Endothelial cell of umbilical vein (primary cell): ENCODE measurements around the gene TNFAIP8. TPM values are rescaled to one million over a fixed set of nuclear protein-coding genes. Genes with fewer than 3 reads are reported as not detected.

Source experiments
- BruUV-seq: library from RNA; stranded (reverse); fragments of 400-500 nt; replicated peaks from 2 replicates; lab custom pipeline; 2021; lab: Mats Ljungman, UMichigan
- CTCF ChIA-PET: fragments of 300-600, 350-600 bp; sonication (Branson Sonifier 250); formaldehyde crosslinking; loops from one replicate; lab custom pipeline; 2021; ENCODE audit warnings: antibody characterized with exemption, inconsistent platforms; lab: Charles Lee
- POLR2A ChIA-PET: fragments of 300-600, 350-600 bp; sonication (Branson Sonifier 250); formaldehyde crosslinking; loops from one replicate; lab custom pipeline; 2021; ENCODE audit warnings: antibody characterized with exemption, inconsistent platforms; lab: Charles Lee
- DNase-seq: peaks from one replicate; pipeline ENCODE4 v3.0.0-alpha.2; 2011; ENCODE audit warnings: low read depth, low spot score
- FAIRE-seq: peaks from 2 replicates; lab custom pipeline; 2011; peaks lifted over from hg19 to GRCh38; lab: Jason Lieb, UNC
- H2AFZ ChIP-seq: 2 replicates; pipeline ENCODE4 v1.6.0; 2012; ENCODE audit warnings: low read depth, low read length, control low read depth, inconsistent platforms
- H3K27ac ChIP-seq: 2 replicates; pipeline ENCODE4 v1.5.1; 2011; ENCODE audit warnings: low read depth, mild to moderate bottlenecking, control low read depth, low read length, moderate library complexity; ENCODE audit not compliant: insufficient read depth
- H3K27me3 ChIP-seq, 2 experiments: 2 replicates each; pipeline versions ENCODE4 v1.6.0 to v1.6.1; 2011; ENCODE audit warnings: low read length in 2 of 2, mixed read lengths in 1 of 2; ENCODE audit not compliant: control insufficient read depth in 2 of 2, insufficient read depth in 2 of 2
- H3K36me3 ChIP-seq, 2 experiments: 2 replicates in 1 of 2; 3 replicates in 1 of 2; pipeline ENCODE4 v1.5.1; 2011; ENCODE audit warnings: low read length in 2 of 2, mild to moderate bottlenecking in 1 of 2, moderate library complexity in 1 of 2; ENCODE audit not compliant: control insufficient read depth in 2 of 2, insufficient read depth in 2 of 2; ENCODE audit errors: extremely low read depth in 1 of 2
- H3K4me1 ChIP-seq: 3 replicates; pipeline ENCODE4 v1.5.1; 2011; ENCODE audit warnings: mild to moderate bottlenecking, low read length; ENCODE audit not compliant: control insufficient read depth, insufficient read depth; ENCODE audit errors: extremely low read depth
- H3K4me2 ChIP-seq: 2 replicates; pipeline ENCODE4 v1.6.1; 2011; ENCODE audit warnings: low read length, control low read depth, mixed read lengths; ENCODE audit not compliant: insufficient read depth
- H3K4me3 ChIP-seq, 3 experiments: fragments of 200-600 bp in 1 of 3; sonication (generic), shearing (Covaris generic) in 1 of 3; replicated peaks in 1 of 3; 2 replicates each; pipeline ENCODE4 v1.5.1; 2011 to 2016; ENCODE audit warnings: control low read depth in 3 of 3, low read length in 3 of 3, mild to moderate bottlenecking in 2 of 3, inconsistent platforms in 1 of 3, low read depth in 1 of 3, moderate library complexity in 1 of 3; ENCODE audit not compliant: insufficient read depth in 1 of 3
- H3K79me2 ChIP-seq: 2 replicates; pipeline ENCODE4 v1.6.0; 2012; ENCODE audit warnings: low read length, inconsistent platforms; ENCODE audit not compliant: control insufficient read depth, insufficient read depth
- H3K9ac ChIP-seq: replicated peaks from 2 replicates; pipeline ENCODE3; 2011; ENCODE audit warnings: low read length, control low read depth; ENCODE audit not compliant: insufficient read depth; ENCODE audit errors: extremely low read depth
- H3K9me1 ChIP-seq: replicated peaks from 3 replicates; pipeline ENCODE4 v1.6.0; 2011; ENCODE audit warnings: mild to moderate bottlenecking, low read length; ENCODE audit not compliant: control insufficient read depth, insufficient read depth; ENCODE audit errors: extremely low read depth
- H3K9me3 ChIP-seq: replicated peaks from 2 replicates; pipeline ENCODE4 v1.5.1; 2012; ENCODE audit warnings: low read length, inconsistent platforms; ENCODE audit not compliant: control insufficient read depth, insufficient read depth
- H4K20me1 ChIP-seq: replicated peaks from 2 replicates; pipeline ENCODE3; 2011; ENCODE audit warnings: mild to moderate bottlenecking, low read length; ENCODE audit not compliant: control insufficient read depth, insufficient read depth; ENCODE audit errors: extremely low read depth
- CTCF ChIP-seq, 2 donors: IDR thresholded peaks; 1 replicate in 1 of 2; 2 replicates in 1 of 2; pipeline ENCODE4 v1.5.1; 2011; ENCODE audit warnings: low read length in 2 of 2, mild to moderate bottlenecking in 2 of 2, moderate library complexity in 2 of 2, control low read depth in 1 of 2, inconsistent platforms in 1 of 2, low read depth in 1 of 2; ENCODE audit not compliant: insufficient read depth in 1 of 2; ENCODE audit errors: extremely low read depth in 1 of 2
- EZH2 ChIP-seq: IDR thresholded peaks from 2 replicates; pipeline ENCODE4 v1.6.1; 2012; ENCODE audit warnings: borderline replicate concordance, low read depth, mild to moderate bottlenecking, moderate library complexity, low read length, inconsistent platforms; ENCODE audit not compliant: severe bottlenecking
- FOS ChIP-seq: IDR thresholded peaks from 2 replicates; pipeline ENCODE4 v1.6.1; 2011; ENCODE audit warnings: mild to moderate bottlenecking, low read length, moderate library complexity, borderline replicate concordance; ENCODE audit not compliant: insufficient read depth
- GATA2 ChIP-seq: IDR thresholded peaks from 2 replicates; pipeline ENCODE4 v1.7.0; 2011; ENCODE audit warnings: low read depth, mild to moderate bottlenecking, moderate library complexity, mixed read lengths, low read length; ENCODE audit not compliant: insufficient read length, insufficient read depth
- JUN ChIP-seq: IDR thresholded peaks from 2 replicates; pipeline ENCODE4 v1.6.1; 2011; ENCODE audit warnings: borderline replicate concordance, low read depth; ENCODE audit not compliant: insufficient read length, insufficient read depth
- MAX ChIP-seq: IDR thresholded peaks from 2 replicates; pipeline ENCODE4 v1.6.1; 2011; ENCODE audit not compliant: insufficient read depth, insufficient read length
- MYC ChIP-seq: IDR thresholded peaks from one replicate; pipeline ENCODE4 v1.6.1; 2011; ENCODE audit warnings: mild to moderate bottlenecking, low read depth, low read length
- POLR2A ChIP-seq: IDR thresholded peaks from 2 replicates; pipeline ENCODE4 v1.6.1; 2012; ENCODE audit warnings: low read depth, mild to moderate bottlenecking, control low read depth, low read length
- POLR2AphosphoS5 ChIP-seq: IDR thresholded peaks from 2 replicates; pipeline ENCODE4 v1.6.1; 2012; ENCODE audit warnings: low read depth, mild to moderate bottlenecking, control low read depth, low read length, moderate library complexity; ENCODE audit not compliant: insufficient read depth
- dilution Hi-C: fragments of 300-500 bp; cut with MboI; formaldehyde crosslinking; loops from one replicate; pipeline ENCODE4 v1.15.0; 2019; ENCODE audit warnings: low sequenced_read_pairs; ENCODE audit not compliant: extremely low pct_ligation_motif_present
- intact Hi-C: fragments of 100-400 bp; cut with micrococcal nuclease; formaldehyde crosslinking; loops from one replicate; pipeline ENCODE4 v1.10.0; 2022
- polyA plus RNA-seq, 4 experiments: library from polyadenylated mRNA; depleted of rRNA in 3 of 4; stranded (reverse) in 3 of 4; unstranded in 1 of 4; fragments of >200 nt; gene quantifications; 2 replicates each; pipeline versions ENCODE4 v1.2.1 to v1.2.3, GENCODE V29; 2011 to 2012; ENCODE audit warnings: missing spikeins in 1 of 4
- total RNA-seq: library from RNA; stranded (reverse); gene quantifications from 2 replicates; pipeline ENCODE4 v1.2.3, GENCODE V29; 2021

TNFAIP8 gene
- total and polyA plus RNA-seq, 2 donors (not counting 3 experiments of a cell fraction or from before 2014, with no cell fraction given): 4.7 to 7.4 TPM

- DNase-seq (no peak), FAIRE-seq (no peak)
- dilution Hi-C loops: no loop called here
- BruUV-seq: no TSS peak
- H2AFZ ChIP-seq: no peak overlapping the region
- intact Hi-C loops: no loop called here
- no peaks in the 10 kb centered on the region for H4K20me1 ChIP-seq
- H3K9me3 ChIP-seq: no peaks in the 10 kb centered on the region
- no peak overlapping the region for H3K27ac ChIP-seq
- peaks cover 5% of the 10 kb centered on the region for H3K4me1 ChIP-seq
- ChIA-PET CTCF (no interaction called here), POLR2A (no interaction called here)
- no peaks in the 10 kb centered on the region for H3K27me3 ChIP-seq
- H3K9ac ChIP-seq: no peak overlapping the region
- TF ChIP-seq POLR2A (no peak), MYC (no peak), JUN (no peak), CTCF (IDR thresholded peaks at IDR 0.05; ENCODE audit: extremely low read depth in 1 of 2, insufficient read depth in 1 of 2, low read depth in 1 of 2, low read length in 2 of 2) (no peak), EZH2 (no peak), GATA2 (no peak), FOS (no peak), POLR2AphosphoS5 (no peak), MAX (no peak)
- H3K36me3 ChIP-seq: no peaks in the 10 kb centered on the region
- no peak overlapping the region for H3K4me2 ChIP-seq
- H3K4me3 ChIP-seq: no peak overlapping the region
- H3K79me2 ChIP-seq: no peaks in the 10 kb centered on the region
- H3K9me1 ChIP-seq: no peaks in the 10 kb centered on the region
Observed at GRCh38 chr5:119329666-119330065, 26.2 kb upstream of the TNFAIP8 start.
